ENCODE measurements around the gene FLNB.

The FLNB gene

DNA sequence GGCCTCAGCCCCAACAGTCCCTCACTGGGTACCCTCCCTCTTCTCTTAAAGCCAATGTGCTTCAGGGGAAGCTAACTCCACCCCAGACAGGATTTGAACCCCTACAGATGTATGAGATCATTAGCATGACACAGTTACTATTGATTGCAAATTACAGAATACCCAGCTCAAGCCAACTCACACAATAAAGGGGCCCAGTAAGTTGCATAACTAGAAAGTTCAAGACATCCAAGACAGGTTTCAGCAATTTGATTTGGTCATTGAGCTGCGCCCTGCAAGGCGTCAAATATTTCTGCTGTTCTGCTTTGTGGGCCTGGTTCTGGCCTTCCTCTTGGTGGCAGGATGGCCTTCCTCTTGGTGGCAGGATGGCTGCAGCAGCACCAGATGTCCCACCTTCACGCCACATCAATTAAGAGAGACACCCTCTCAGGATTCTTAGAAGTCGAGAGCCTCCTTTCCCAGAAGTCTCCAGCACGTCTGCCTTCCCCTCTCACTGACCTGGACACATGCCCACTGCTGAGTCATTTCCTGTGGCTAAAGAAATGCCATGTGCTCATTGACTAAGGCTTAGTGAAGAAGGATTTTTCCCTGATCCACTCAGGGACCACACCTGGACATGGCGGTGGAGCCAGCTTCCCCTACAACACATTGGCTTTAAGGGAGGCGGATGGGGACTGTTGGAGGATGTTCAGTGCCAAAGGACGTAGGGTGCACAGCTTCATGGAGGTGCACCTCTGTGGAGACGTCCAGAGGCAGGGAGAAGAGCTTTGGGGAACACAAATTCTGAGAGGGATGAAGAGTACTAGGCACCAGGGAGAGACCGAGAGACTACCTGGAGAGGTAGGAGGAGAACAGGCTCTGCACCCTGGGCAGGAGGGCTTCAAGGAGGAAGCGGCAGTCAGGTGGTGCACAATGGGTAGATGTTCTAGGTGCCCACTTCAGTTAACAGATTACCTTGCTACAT lies 153.5 kb downstream of the FLNB start:
- no peak for DNase-seq (ENCODE audit: low read depth in 2 of 2)

DNA sequence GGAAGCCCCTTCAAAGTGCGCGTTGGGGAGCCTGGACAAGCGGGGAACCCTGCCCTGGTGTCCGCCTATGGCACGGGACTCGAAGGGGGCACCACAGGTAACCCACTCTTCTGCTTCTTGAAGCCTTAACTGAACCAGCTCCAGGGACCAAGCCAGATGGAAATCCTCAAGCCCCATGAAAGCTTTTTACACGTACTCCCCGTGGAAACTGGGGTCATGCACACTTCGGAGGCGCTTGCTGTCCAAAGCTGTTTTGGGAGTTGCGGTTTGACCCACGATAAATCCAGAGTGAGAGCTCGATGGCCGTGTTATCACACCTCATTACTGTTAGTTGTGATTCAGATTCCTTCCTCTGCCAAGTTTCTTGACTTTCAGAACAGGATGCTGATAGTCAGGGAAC lies 155.0 kb downstream of the FLNB start:
- DNase-seq (ENCODE audit: low read depth in 2 of 2), result no peak

DNA sequence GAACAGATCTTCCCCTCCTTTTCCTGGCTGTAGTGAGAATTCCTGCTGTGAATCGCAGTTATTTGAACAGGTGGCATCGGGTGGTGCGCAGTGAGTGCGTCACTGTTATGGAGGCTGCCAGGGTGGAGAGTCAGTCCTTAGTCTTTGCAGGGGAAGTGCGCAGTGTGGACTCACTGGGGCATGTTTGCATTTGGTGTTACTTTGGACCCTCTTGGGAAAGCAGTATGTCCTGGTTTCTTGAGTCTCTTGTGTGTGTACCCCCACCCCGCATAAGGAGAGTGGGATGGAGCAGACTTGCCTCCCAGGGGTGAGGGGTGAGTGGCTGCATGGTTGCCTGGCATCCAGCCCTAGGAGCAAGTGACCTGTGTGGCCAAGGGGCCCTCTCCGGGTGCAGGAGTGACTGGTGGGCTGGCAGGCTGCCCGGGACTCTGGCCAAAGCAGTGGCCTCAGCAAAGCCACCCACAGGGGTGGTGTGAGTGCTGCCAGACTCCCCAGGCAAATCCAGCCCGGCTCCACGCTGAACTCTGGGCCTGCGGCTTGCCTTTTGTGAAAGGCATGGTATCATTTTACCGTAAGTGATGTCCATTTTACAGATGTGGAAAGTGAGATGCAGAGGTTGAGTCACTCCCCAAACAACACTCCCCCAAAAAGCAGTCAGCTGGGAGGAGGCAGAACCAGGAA lies 156.1 kb downstream of the FLNB start:
- no peak for DNase-seq (ENCODE audit: low read depth in 2 of 2)

DNA sequence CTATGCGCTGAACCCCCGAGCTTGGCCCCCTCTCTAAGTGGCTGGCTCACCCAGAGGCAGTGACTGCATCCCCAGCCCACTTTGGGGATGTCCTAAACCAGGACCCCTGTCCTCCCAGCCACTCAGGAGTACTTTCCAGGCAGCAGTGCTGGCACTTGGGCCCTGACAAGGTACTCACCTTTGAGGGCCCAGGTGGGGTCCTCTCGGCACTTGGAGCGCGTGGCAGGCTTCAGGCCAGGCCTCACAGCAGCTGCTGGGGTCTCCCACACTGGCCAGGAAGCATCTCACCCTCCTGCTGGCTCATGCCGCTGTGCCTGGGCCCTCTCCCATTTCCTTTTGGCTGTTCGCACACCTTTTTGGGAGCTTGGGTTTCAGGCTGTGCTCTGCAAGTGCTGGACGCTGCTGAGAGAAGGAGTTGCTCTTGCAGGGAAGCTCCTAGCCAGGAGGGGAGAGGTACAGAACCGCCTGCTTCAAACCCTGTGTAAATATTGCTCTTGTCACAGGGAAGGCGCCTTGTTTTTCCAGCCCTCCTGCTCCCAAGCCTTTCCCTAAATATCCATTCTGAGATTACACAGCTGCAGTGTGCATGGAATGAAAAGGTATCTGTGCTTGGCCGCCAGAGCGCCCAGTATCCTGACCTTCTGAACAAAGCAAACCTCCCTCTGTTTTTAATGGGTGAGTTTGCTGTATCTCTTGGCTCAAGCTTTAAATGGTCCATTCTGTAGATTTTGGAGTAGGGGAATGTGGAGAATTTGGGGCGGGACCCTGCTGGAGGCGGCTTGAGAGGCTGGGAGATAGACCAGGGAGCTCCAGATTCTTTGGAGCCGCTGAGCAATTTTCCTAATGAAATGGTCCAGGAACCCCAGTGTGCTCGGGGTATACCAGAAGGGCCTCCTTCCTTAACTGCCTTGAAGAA lies 156.9 kb downstream of the FLNB start:
- no peak for DNase-seq (ENCODE audit: low read depth in 2 of 2)

DNA sequence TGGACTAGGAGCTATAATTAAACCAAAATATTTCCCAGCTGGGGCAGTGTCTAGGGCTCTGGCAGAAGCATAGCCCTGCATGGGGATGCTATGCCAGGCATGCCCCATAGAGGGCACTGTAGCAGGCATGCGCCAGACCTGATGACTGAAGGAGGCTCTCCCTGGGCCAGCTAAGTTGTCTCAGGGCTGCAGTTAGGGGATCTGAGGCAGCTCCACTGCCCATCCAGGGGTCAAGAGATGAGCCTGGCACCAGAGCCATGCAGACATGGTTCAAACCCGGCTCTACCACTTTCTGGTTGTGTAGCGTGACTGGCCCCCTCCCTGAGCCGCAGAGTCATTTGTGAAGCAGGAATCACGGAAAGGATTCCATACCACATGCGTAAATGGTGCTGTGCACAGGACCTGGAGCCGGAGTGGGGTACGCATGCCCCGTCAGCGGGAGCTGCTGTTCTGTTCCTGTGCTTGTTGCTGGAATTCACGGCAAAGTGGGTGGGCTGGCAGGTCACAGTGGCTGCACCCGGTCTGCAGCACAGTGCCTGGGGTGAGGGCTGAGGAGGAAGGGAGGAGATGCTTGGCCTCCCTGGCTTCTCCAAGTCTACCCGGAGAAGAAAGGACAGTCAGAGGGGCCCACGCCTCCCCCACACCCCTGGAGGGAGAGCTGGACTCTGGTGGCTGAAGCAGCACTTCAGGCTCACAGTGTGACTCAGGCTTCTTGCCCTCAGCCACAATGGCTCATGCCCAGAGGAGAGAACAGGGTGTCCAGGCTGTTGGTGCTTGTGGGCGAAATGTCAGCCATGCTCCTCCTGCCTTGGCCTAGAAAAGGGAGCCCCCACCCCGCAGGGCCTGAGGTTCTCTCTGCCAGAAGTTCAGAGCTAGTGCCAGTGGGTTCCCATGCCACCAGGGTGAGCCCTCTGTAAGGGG lies 159.5 kb downstream of the FLNB start:
- DNase-seq (ENCODE audit: low read depth in 2 of 2), result peak; percentile 2 to 13

DNA sequence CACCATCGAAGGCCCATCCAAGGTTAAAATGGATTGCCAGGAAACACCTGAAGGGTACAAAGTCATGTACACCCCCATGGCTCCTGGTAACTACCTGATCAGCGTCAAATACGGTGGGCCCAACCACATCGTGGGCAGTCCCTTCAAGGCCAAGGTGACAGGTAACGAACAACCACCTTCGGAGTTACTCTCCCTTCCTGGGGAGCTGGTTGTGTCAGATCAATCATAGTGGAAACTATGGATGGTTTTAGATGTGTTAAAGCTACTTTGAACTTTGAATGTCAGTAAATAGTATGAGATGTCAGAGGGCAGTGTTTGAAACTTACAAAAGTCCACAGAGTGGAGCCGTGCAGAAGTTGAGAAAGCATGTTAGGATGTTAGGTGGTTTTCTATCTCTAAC lies 160.3 kb downstream of the FLNB start:
- no peak for DNase-seq (ENCODE audit: low read depth in 2 of 2)

DNA sequence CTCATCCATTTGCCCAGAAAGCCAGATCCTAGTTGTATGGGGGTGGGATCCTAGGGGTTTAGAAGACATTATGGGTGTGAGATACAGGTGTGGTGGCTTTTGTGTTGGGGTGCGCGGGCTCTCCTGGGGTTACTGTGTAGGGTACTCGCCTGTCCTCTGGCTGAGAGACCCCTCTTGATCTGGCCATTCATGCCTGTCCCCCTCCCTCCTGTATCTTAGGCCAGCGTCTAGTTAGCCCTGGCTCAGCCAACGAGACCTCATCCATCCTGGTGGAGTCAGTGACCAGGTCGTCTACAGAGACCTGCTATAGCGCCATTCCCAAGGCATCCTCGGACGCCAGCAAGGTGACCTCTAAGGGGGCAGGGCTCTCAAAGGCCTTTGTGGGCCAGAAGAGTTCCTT lies 161.1 kb downstream of the FLNB start:
- no peak for DNase-seq (ENCODE audit: low read depth in 2 of 2)

DNA sequence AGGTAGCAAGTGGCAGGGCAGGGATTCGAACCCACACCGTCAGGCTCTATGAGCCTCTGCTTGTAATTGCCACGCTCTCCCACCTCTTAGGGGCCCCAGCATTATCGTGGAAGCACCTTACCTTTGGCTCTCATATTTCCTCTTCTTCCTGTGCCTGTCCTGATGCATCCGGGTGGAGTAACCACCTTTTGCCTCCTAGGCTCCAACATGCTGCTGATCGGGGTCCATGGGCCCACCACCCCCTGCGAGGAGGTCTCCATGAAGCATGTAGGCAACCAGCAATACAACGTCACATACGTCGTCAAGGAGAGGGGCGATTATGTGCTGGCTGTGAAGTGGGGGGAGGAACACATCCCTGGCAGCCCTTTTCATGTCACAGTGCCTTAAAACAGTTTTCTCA lies 162.2 kb downstream of the FLNB start:
- DNase-seq (ENCODE audit: low read depth in 2 of 2), result no peak

DNA sequence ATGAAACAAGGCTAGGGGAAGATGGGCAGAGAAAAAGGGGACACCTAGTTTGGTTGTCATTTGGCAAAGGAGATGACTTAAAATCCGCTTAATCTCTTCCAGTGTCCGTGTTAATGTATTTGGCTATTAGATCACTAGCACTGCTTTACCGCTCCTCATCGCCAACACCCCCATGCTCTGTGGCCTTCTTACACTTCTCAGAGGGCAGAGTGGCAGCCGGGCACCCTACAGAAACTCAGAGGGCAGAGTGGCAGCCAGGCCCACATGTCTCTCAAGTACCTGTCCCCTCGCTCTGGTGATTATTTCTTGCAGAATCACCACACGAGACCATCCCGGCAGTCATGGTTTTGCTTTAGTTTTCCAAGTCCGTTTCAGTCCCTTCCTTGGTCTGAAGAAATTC lies 162.9 kb downstream of the FLNB start:
- DNase-seq (ENCODE audit: low read depth in 2 of 2), result no peak

DNA sequence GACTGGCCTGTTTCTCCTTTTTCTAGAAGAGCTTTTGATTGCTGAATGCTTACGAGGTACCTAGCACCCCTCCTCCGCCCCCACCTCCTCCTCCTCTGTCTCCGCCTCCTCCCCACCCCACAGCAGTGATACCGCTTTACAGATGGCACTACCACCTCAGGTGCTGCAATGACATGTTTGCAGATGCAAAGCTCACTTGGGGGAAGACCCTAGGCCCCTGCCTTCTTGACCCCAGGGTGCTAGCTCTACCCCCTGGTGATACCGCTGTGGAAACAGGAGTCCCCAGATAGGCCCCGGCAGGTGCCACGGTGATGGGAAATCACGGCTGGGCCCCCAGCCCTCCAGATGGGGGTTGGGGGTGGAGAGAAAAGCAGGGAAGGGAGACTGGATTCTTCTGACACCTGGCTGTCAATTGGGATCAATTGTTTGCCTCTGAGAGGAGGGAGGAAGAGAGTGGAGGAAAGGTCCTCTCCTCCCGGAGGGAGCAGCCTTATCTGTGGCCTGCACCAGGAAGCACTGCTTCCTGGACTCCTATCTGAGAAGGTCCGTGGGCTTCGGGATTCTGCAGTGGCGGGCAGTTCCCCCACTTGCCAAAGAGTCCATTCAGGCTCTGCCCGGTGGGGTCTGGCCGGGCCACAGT lies 164.9 kb downstream of the FLNB start:
- DNase-seq (ENCODE audit: low read depth in 2 of 2), result no peak

DNA sequence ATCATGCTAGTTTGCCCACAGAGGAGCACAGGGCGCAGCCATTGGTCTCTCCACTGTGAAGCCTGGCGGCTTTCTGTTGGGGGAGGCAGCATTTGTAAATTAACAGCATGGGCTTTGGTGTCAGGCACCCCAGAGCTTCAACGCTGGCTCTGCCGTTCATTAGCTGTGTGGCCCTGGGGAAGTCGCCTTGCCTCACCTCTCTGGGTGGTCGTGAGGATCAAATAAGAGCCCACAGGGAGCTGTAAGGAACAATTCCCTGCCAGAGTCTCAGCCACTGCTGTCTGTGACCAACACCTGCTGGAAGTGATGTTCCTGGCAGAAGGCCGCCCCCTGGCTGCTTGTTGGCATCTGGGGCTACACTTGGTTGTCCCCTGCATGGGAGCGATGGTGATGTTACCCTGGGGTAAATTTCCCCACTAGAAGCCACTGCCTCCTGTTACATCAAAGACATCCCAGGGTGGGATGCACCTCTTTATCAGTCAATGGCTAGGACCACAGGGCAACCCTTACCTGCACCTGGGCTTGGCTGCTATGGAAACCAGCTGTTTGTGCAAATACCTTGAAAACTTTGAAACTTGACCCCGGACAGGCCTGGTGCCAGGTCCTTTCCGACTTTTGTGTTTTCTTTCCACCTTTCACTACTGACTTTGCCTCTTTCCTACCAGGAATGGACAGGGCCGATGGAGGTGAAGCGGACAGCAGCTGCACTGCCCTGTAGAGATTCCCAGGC lies 165.6 kb downstream of the FLNB start:
- no peak for DNase-seq (ENCODE audit: low read depth in 2 of 2)

DNA sequence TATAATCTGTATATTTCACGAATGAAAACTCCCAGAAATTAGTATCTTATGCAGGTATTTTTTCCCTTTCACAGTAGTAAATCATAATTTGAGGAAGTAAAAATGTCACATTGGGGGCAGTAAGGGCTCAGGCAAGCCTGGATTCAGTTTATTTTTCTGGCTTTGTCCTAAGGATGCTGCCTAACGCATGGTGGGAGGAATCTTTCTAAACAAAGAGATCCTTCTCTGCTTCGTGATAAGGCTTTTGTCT lies 166.9 kb downstream of the FLNB start:
- no peak for DNase-seq (ENCODE audit: low read depth in 2 of 2)

DNA sequence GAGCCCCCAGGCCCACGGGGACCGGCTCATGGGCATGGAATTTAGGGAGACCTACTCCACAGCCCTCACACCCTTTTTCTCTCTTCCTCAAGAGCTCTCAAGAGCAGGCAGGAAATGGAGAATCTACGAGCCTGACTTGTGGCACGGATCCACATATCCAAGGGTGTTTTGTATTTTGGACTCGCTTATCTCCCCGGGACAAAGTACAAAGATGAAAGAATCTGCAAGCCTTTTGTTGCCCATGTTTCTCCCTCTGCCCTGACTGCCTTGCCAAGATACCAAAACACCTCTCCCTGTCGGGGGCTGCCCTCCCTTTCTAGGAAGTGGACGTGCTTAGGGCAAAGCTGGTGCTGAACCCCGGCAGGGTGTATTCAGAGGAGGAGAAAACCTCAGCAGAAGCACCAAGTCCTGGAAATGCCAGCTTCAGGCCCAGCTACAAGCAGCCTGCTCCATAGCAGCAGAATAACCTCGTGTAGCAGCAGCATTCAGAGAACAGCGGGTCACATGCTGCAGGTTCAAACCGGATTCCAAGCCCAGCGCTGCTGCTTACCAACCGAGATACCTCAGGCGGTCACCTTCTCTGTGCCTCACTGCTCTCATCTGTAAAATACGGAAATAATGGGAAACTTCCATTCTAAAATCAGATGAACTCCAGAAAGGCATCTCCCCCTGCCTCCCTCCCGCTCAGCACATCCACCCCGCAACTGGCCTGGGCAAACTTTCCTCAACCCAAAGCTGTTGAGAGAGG lies 167.4 kb downstream of the FLNB start:
- DNase-seq (ENCODE audit: low read depth in 2 of 2), result no peak

DNA sequence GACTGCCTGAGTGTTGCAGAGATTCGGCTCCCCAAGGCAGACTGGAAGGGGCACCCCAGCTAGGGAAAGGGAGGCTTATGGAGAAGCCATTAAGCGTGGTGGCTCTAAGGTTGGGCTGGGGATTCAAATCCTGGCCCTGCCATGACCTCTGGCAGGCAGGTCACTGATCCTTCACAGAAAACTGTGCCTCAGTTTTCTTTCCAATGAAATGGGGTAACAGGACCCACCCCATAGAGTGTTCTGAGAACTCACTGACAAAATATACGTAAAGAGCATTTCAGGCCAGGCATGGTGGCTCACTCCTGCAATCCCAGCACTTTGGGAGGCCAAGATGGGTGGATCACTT lies 167.9 kb downstream of the FLNB start:
- no peak for DNase-seq (ENCODE audit: low read depth in 2 of 2)

DNA sequence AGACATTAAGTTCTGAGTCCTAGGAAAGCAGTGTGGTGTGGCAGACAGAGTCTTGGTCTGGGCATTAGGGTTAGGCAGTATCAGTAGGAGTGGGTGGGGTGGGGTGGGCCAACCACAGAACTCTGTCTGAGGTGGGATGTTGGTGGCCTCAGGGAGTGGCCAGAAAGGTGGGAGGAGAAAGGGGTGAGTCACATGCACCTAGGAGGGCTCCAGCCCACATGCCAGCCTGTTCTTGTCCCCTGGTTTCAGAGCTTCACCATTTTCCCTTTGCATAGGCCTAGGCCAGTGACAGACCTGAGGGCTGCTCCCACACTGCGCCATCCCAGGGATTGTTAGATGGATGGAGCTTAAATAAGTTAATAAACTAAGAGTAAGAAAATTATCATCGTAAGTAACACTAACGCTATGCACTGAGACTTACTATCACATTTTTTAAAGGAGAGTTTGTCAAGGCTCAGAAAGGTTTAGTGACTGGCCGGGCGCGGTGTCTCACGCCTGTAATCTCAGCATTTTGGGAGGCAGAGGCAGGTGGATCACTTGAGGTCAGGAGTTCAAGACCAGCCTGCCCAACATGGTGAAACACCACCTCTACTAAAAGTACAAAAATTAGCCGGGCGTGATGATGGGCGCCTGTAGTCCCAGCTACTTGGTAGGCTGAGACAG lies 168.7 kb downstream of the FLNB start:
- no peak for DNase-seq (ENCODE audit: low read depth in 2 of 2)

DNA sequence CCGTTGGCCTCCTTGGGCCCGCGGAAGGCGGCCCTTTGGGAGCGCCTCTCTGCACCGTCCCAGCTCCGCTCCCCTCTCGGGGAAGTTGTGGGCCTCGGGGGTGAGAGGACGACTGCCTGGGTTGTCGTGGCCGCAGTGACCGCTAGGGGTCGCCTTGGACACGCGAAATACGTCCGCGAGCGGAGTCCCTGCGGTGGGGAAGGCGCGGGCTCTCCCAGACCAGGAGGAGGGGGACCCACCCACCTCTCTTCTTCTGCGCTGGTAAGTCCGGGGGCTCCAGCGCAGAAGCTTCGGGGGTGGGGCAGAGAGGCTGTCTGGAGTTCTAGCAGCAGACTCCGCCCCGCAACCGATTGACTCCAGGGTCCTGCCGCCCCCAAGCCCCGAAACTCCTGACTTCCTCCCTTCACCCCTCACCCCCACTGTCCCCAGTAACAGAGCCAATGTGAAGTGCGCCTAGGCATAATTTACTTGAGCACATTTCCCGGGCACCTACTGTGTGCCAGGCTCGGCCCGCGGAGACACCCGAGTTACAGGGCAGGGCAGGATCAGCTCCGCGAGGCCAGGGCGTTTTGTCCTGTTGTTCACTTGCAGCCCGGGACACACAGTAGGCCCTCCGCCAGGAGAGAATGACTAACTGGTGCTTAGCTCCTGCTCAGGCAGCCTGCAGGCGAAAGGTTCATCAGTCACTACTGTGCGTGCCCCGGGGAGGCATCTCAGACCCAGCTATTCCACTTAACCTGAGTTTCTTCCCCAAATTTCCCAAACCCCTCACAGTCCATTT lies 169.7 kb downstream of the FLNB start:
- DNase-seq (ENCODE audit: low read depth in 2 of 2), result peak; percentile 75 to 89

DNA sequence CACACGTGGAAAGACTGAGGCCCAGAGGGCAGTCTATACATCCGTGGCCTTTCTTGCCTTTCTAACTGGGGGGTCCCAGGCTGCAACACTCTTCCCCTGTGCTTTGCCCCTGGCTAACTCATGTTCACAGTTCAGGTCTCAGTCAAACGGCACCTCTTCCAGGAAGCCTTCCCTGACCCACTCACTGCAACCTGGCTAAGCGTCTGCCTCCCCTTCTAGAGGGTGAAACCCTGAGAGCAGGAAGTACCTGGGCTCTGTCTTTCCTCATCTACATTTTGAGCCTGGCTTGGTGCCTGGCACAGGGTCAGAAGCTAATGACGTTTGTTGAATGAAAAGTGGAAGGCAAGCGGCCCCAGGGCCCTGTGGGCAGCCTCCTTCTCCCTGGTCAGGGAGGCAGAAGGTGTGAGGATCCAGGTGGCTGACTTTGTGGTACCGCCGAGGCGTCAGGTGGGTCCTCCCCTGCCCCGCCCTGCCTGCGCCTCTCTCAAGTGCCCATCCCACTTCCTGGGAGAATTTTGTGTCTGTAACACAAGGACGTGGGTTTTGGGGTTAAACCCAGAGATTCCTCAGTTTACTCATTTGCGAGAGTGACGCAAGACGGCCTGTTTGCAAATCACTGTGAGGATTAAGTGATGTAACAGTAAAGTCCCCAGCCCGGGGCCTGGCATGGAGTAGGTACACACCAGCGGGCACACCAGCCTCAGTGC lies 170.5 kb downstream of the FLNB start:
- no peak for DNase-seq (ENCODE audit: low read depth in 2 of 2)

Measured in stimulated activated CD8-positive, alpha-beta memory T cell treated with anti-CD3 and anti-CD28 coated beads, Interleukin-7, amount 100 ng/mL, for 1 hour (primary cell).